Tibial nerve (tissue), 4 donors: ENCODE results near the gene RPEL1.

Experiments used
- EP300 ChIP-seq, 2 donors: sonication (generic); formaldehyde crosslinking; IDR thresholded peaks; one replicate each; pipeline ENCODE4 v1.6.1; 2017; ENCODE audit warnings: antibody characterized with exemption in 2 of 2, mild to moderate bottlenecking in 1 of 2
- POLR2A ChIP-seq, 2 donors: fragments of 450-650 bp; IDR thresholded peaks; one replicate each; pipeline ENCODE4 v1.6.1; 2017; ENCODE audit warnings: antibody characterized with exemption in 2 of 2, mild to moderate bottlenecking in 2 of 2, moderate library complexity in 2 of 2
- TF ChIP-seq, protein P1 (sequence below), 5 experiments: fragments of 200-600 bp in 3 of 5; fragments of 450-650 bp in 2 of 5; sonication (generic) in 3 of 5; IDR thresholded peaks; one replicate each; pipeline ENCODE4 v1.5.1; 2016 to 2019; ENCODE audit warnings: antibody characterized with exemption in 5 of 5, mild to moderate bottlenecking in 3 of 5, moderate library complexity in 2 of 5

DNA sequence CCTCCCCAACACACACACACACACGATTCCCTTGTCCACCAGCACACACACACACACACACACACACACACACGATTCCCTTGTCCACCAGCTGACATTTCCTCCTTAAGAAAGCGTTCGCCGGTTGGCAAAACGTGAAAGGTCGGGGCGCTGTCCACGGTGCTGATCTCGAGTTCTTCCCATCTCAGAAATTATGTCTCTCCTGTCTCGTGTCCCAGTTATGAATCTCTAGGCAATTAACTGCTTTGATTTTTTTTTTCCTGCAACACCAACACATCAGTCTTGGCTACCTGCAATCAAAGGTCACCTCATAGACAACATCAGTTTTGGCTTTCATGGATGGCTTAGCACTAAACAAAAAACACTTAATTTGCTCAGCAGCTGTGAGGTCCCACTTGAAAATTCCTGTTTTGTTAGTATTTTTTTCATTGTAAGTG, 33.2 kb downstream of the RPEL1 start:
- TF ChIP-seq, protein P1, sequence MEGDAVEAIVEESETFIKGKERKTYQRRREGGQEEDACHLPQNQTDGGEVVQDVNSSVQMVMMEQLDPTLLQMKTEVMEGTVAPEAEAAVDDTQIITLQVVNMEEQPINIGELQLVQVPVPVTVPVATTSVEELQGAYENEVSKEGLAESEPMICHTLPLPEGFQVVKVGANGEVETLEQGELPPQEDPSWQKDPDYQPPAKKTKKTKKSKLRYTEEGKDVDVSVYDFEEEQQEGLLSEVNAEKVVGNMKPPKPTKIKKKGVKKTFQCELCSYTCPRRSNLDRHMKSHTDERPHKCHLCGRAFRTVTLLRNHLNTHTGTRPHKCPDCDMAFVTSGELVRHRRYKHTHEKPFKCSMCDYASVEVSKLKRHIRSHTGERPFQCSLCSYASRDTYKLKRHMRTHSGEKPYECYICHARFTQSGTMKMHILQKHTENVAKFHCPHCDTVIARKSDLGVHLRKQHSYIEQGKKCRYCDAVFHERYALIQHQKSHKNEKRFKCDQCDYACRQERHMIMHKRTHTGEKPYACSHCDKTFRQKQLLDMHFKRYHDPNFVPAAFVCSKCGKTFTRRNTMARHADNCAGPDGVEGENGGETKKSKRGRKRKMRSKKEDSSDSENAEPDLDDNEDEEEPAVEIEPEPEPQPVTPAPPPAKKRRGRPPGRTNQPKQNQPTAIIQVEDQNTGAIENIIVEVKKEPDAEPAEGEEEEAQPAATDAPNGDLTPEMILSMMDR (IDR thresholded peaks at IDR 0.05), result no peak
- TF ChIP-seq EP300 (IDR thresholded peaks at IDR 0.05), result no peak
- no peak for TF ChIP-seq POLR2A (IDR thresholded peaks at IDR 0.05)
